ENCODE results near the gene MEG3.
"Not testable (repeated sequence)": the region's sequence is repeated elsewhere in the genome, so short reads cannot be mapped to it uniquely, and the experiment has no call there.

MEG3 gene

GRCh38 chr14:100788942-100789341, 37.0 kb upstream of the MEG3 start:
- DNase-seq (ENCODE audit: low spot score) = no peak

- DNase-seq (ENCODE audit: low spot score) = no peak
Measured at GRCh38 chr14:100789460-100790417, 36.2 kb upstream of the MEG3 start.

- DNase-seq (ENCODE audit: low spot score) = no peak
Measured at GRCh38 chr14:100790502-100791347, 35.2 kb upstream of the MEG3 start.

GRCh38 chr14:100791348-100791735, 34.6 kb upstream of the MEG3 start:
- DNase-seq (ENCODE audit: low spot score) = no peak

GRCh38 chr14:100791995-100792394, 33.9 kb upstream of the MEG3 start:
- DNase-seq (ENCODE audit: low spot score) = no peak

- no peak for DNase-seq (ENCODE audit: low spot score)
Measured at GRCh38 chr14:100796946-100797345, 29.0 kb upstream of the MEG3 start.

GRCh38 chr14:100800041-100800440, 25.9 kb upstream of the MEG3 start:
- DNase-seq (ENCODE audit: low spot score) = no peak

GRCh38 chr14:100801433-100801832, 24.5 kb upstream of the MEG3 start:
- not testable (repeated sequence) for DNase-seq (ENCODE audit: low spot score)

- DNase-seq (ENCODE audit: low spot score) = no peak
Measured at GRCh38 chr14:100802179-100802578, 23.7 kb upstream of the MEG3 start.

GRCh38 chr14:100802766-100803165, 23.2 kb upstream of the MEG3 start:
- DNase-seq (ENCODE audit: low spot score) = no peak

GRCh38 chr14:100803226-100803625, 22.7 kb upstream of the MEG3 start:
- DNase-seq (ENCODE audit: low spot score) = no peak

- no peak for DNase-seq (ENCODE audit: low spot score)
Measured at GRCh38 chr14:100803676-100804075, 22.2 kb upstream of the MEG3 start.

GRCh38 chr14:100804138-100804537, 21.8 kb upstream of the MEG3 start:
- DNase-seq (ENCODE audit: low spot score) = no peak

- DNase-seq (ENCODE audit: low spot score) = no peak
Measured at GRCh38 chr14:100804558-100805309, 21.2 kb upstream of the MEG3 start.

- DNase-seq (ENCODE audit: low spot score) = no peak
Measured at GRCh38 chr14:100806386-100806785, 19.5 kb upstream of the MEG3 start.

- DNase-seq (ENCODE audit: low spot score) = no peak
Measured at GRCh38 chr14:100807496-100807895, 18.4 kb upstream of the MEG3 start.

- DNase-seq (ENCODE audit: low spot score) = no peak
Measured at GRCh38 chr14:100807979-100808734, 17.8 kb upstream of the MEG3 start.

GRCh38 chr14:100810435-100810834, 15.5 kb upstream of the MEG3 start:
- no peak for DNase-seq (ENCODE audit: low spot score)

- DNase-seq (ENCODE audit: low spot score) = no peak
Measured at GRCh38 chr14:100810861-100811461, 15.0 kb upstream of the MEG3 start.

GRCh38 chr14:100813291-100813690, 12.6 kb upstream of the MEG3 start:
- DNase-seq (ENCODE audit: low spot score) = no peak

Measured in RKO (cell line).